ENCODE measurements around the gene PITPNB.

PITPNB gene

GRCh38 chr22:27814993-27815392 lies 104.1 kb downstream of the PITPNB start:
- no peak for DNase-seq (ENCODE audit: low read depth)
- no peak overlapping the region for H3K4me3 ChIP-seq (ENCODE audit: low read depth, low read length)
- no peak for TF ChIP-seq CTCF (IDR thresholded peaks at IDR 0.05; ENCODE audit: control insufficient read depth, extremely low read depth, insufficient read depth)

GRCh38 chr22:27811778-27812177 lies 107.3 kb downstream of the PITPNB start:
- DNase-seq (ENCODE audit: low read depth), result no peak
- H3K4me3 ChIP-seq (ENCODE audit: low read depth, low read length), result no peak overlapping the region
- no peak for TF ChIP-seq CTCF (IDR thresholded peaks at IDR 0.05; ENCODE audit: control insufficient read depth, extremely low read depth, insufficient read depth)

GRCh38 chr22:27810609-27811151 lies 108.4 kb downstream of the PITPNB start:
- TF ChIP-seq CTCF (IDR thresholded peaks at IDR 0.05; ENCODE audit: control insufficient read depth, extremely low read depth, insufficient read depth), result no peak
- no peak for DNase-seq (ENCODE audit: low read depth)
- no peak overlapping the region for H3K4me3 ChIP-seq (ENCODE audit: low read depth, low read length)

GRCh38 chr22:27809700-27810608 lies 109.1 kb downstream of the PITPNB start:
- no peak overlapping the region for H3K4me3 ChIP-seq (ENCODE audit: low read depth, low read length)
- TF ChIP-seq CTCF (IDR thresholded peaks at IDR 0.05; ENCODE audit: control insufficient read depth, extremely low read depth, insufficient read depth), result no peak
- no peak for DNase-seq (ENCODE audit: low read depth)

- no peak for TF ChIP-seq CTCF (IDR thresholded peaks at IDR 0.05; ENCODE audit: control insufficient read depth, extremely low read depth, insufficient read depth)
- no peak overlapping the region for H3K4me3 ChIP-seq (ENCODE audit: low read depth, low read length)
- no peak for DNase-seq (ENCODE audit: low read depth)
These were observed 109.8 kb downstream of the PITPNB start for GRCh38 chr22:27809226-27809603.

GRCh38 chr22:27808451-27809225 lies 110.4 kb downstream of the PITPNB start:
- H3K4me3 ChIP-seq (ENCODE audit: low read depth, low read length), result no peak overlapping the region
- no peak for TF ChIP-seq CTCF (IDR thresholded peaks at IDR 0.05; ENCODE audit: control insufficient read depth, extremely low read depth, insufficient read depth)
- no peak for DNase-seq (ENCODE audit: low read depth)
